K562 (cell line): ENCODE measurements around the gene STX2. TPM values are rescaled to one million over a fixed set of nuclear protein-coding genes. Genes with fewer than 3 reads are reported as not detected.
A peak's percentile ranks its signal among the peaks of the same experiment; 100 is the strongest.

Source experiments
- ATAC-seq: fragments of 200-7000 bp; cut with Tn5 transposase; 3 replicates; pipeline ENCODE4 v1.9.1; 2020; ENCODE audit warnings: moderate library complexity
- BruUV-seq: library from RNA; stranded (reverse); fragments of 400-500 nt; replicated peaks from 2 replicates; lab custom pipeline; 2021; lab: Mats Ljungman, UMichigan
- CTCF ChIA-PET: fragments of 300-600 bp; formaldehyde crosslinking; extraction: SDS; loops from one replicate; lab custom pipeline; 2021; ENCODE audit warnings: low intra/inter-chr PET ratio; lab: Yijun Ruan, JAX
- POLR2A ChIA-PET: fragments of 300-600, 350-650 bp; sonication (Branson Sonifier 250); formaldehyde crosslinking; extraction: SDS; loops from one replicate; lab custom pipeline; 2021; ENCODE audit warnings: antibody characterized with exemption, inconsistent platforms; lab: Yijun Ruan, JAX
- DNase-seq, 4 experiments: peaks; one replicate each; pipeline versions ENCODE4 v3.0.0 to v3.0.0-alpha.2; 2011 to 2018; ENCODE audit warnings: low spot score in 3 of 4, mixed read lengths in 3 of 4; ENCODE audit errors: extremely low read depth in 1 of 4
- FAIRE-seq: peaks from 2 replicates; lab custom pipeline; 2011; peaks lifted over from hg19 to GRCh38; lab: Jason Lieb, UNC
- H2AFZ ChIP-seq: 2 replicates; pipeline ENCODE4 v1.6.0; 2011; ENCODE audit warnings: low read depth, low read length, control low read depth, inconsistent platforms
- H3K27ac ChIP-seq: fragments of 200-600 bp; 3 replicates; pipeline ENCODE4 v1.8.0; 2011; ENCODE audit warnings: low read depth, mild to moderate bottlenecking, control low read depth, inconsistent platforms, low read length, moderate library complexity, mixed read lengths; ENCODE audit errors: extremely low read depth
- H3K27me3 ChIP-seq, 2 experiments: fragments of 300-600 bp in 1 of 2; 2 replicates in 1 of 2; 3 replicates in 1 of 2; pipeline versions ENCODE4 v1.6.0 to v1.8.0; 2011; ENCODE audit warnings: inconsistent platforms in 2 of 2, low read length in 2 of 2, mild to moderate bottlenecking in 1 of 2, mixed read lengths in 1 of 2, moderate library complexity in 1 of 2; ENCODE audit not compliant: control insufficient read depth in 2 of 2, insufficient read depth in 2 of 2
- H3K36me3 ChIP-seq: fragments of 300-600 bp; 3 replicates; pipeline ENCODE4 v1.8.0; 2011; ENCODE audit warnings: mild to moderate bottlenecking, low read length, inconsistent platforms; ENCODE audit not compliant: control insufficient read depth, insufficient read depth
- H3K4me1 ChIP-seq, 2 experiments: fragments of 200-600 bp in 1 of 2; replicated peaks in 1 of 2; 2 replicates in 1 of 2; 3 replicates in 1 of 2; pipeline versions ENCODE4 v1.5.1 to v1.8.0; 2011; ENCODE audit warnings: inconsistent platforms in 2 of 2, low read length in 2 of 2, mild to moderate bottlenecking in 1 of 2, mixed read lengths in 1 of 2, moderate library complexity in 1 of 2; ENCODE audit not compliant: control insufficient read depth in 2 of 2, insufficient read depth in 2 of 2
- H3K4me2 ChIP-seq: 2 replicates; pipeline ENCODE4 v1.6.1; 2011; ENCODE audit warnings: low read length, control low read depth, inconsistent platforms, mixed read lengths; ENCODE audit not compliant: insufficient read depth
- H3K4me3 ChIP-seq: fragments of 200-600 bp; sonication (generic), shearing (Covaris generic); 2 replicates; pipeline ENCODE4 v1.5.1; 2016; ENCODE audit warnings: control low read depth, inconsistent platforms
- H3K79me2 ChIP-seq: fragments of 200-600 bp; 3 replicates; pipeline ENCODE4 v1.8.0; 2011; ENCODE audit warnings: low read length, inconsistent platforms; ENCODE audit not compliant: control insufficient read depth, insufficient read depth
- H3K9ac ChIP-seq, 2 experiments: 2 replicates each; pipeline versions ENCODE4 v1.6.0 to v1.6.1; 2011; ENCODE audit warnings: low read depth in 2 of 2, low read length in 2 of 2, control low read depth in 1 of 2, inconsistent platforms in 1 of 2, mild to moderate bottlenecking in 1 of 2, mixed read lengths in 1 of 2; ENCODE audit not compliant: insufficient read depth in 1 of 2
- H3K9me1 ChIP-seq: one replicate; pipeline ENCODE4 v1.6.0; 2011; ENCODE audit warnings: inconsistent platforms, mild to moderate bottlenecking, low read length, moderate library complexity; ENCODE audit not compliant: control insufficient read depth, insufficient read depth
- H3K9me3 ChIP-seq: replicated peaks from 2 replicates; pipeline ENCODE4 v1.5.1; 2011; ENCODE audit warnings: low read depth, low read length, inconsistent platforms; ENCODE audit not compliant: control insufficient read depth, insufficient read depth
- H4K20me1 ChIP-seq: replicated peaks from 2 replicates; pipeline ENCODE4 v1.6.1; 2011; ENCODE audit warnings: low read length, inconsistent platforms, mixed read lengths; ENCODE audit not compliant: control insufficient read depth, insufficient read depth
- CBX2 ChIP-seq: fragments of 200-600 bp; sonication (generic); IDR thresholded peaks from one replicate; pipeline ENCODE4 v1.6.1; 2012; ENCODE audit warnings: mild to moderate bottlenecking, low read length, inconsistent platforms; ENCODE audit not compliant: insufficient read depth, poor library complexity, severe bottlenecking
- MEIS2 ChIP-seq: fragments of 450-650 bp; IDR thresholded peaks from 2 replicates; pipeline ENCODE4 v1.6.1; 2014; ENCODE audit warnings: mild to moderate bottlenecking; ENCODE audit not compliant: partially characterized antibody
- NCOA2 ChIP-seq, 2 experiments: fragments of 450-650 bp; IDR thresholded peaks; 2 replicates each; pipeline ENCODE4 v1.6.1; 2018; ENCODE audit warnings: mild to moderate bottlenecking in 2 of 2, moderate library complexity in 1 of 2; ENCODE audit not compliant: partially characterized antibody in 2 of 2
- SMARCA5 ChIP-seq: fragments of 450-650 bp; IDR thresholded peaks from 2 replicates; pipeline ENCODE4 v1.6.1; 2016
- ZNF121 ChIP-seq: sonication (generic); formaldehyde crosslinking; conservative IDR thresholded peaks from 2 replicates; pipeline ENCODE4 v1.8.0; 2022; ENCODE audit warnings: missing genetic modification reagents
- ZNF583 ChIP-seq: fragments of 250-450 bp; sonication (Bioruptor Pico); IDR thresholded peaks from 2 replicates; pipeline ENCODE4 v1.4.0; 2020
- WGBS: fragments of 100-300 bp; shearing (Covaris generic); methylation state at CpG from one replicate; pipeline ENCODE4 v1.1.6; 2016; ENCODE audit warnings: low coverage, mixed read lengths; ENCODE audit not compliant: insufficient coverage; ENCODE audit errors: missing lambda C conversion rate; 5-methylcytosine and 5-hydroxymethylcytosine counted together
- in situ Hi-C: fragments of 300-500 bp; cut with MboI; formaldehyde crosslinking; loops from 4 replicates; pipeline ENCODE4 v1.15.0; 2018; ENCODE audit warnings: inconsistent platforms, mixed read lengths
- intact Hi-C: fragments of 100-400 bp; cut with micrococcal nuclease; formaldehyde crosslinking; loops from 2 replicates; pipeline ENCODE4 v1.14.2; 2022
- polyA plus RNA-seq, 8 experiments: library from polyadenylated mRNA; depleted of rRNA in 4 of 8; stranded (reverse) in 5 of 8; unstranded in 3 of 8; fragments of >200 nt; fragmentation: Nextera tagmentation in 2 of 8; fragmentation: Illumina TruSeq in 1 of 8; extraction: Ambion mirVana in 2 of 8; extraction: Trizol in 1 of 8; gene quantifications; 2 replicates each; pipeline versions ENCODE4 v1.2.1 to v1.2.3, GENCODE V29; 2011 to 2014; ENCODE audit warnings: inconsistent platforms in 1 of 8, missing spikeins in 1 of 8
- total RNA-seq, 7 experiments: library from RNA; depleted of rRNA in 6 of 7; stranded (reverse); fragments of >200 nt in 6 of 7; fragmentation: Illumina TruSeq in 2 of 7; extraction: Trizol in 2 of 7; gene quantifications; 2 replicates each; pipeline versions ENCODE4 v1.2.1 to v1.2.3, GENCODE V29; 2011 to 2021; ENCODE audit warnings: low replicate concordance in 1 of 7
- TF ChIP-seq, protein P1 (sequence below): fragments of 250-450 bp; sonication (Bioruptor Pico); IDR thresholded peaks from 2 replicates; pipeline ENCODE4 v1.4.0; 2020

Gene STX2
- total and polyA plus RNA-seq, 9 of the 15 experiments (the other 6 are each of a cell fraction or from before 2014, with no cell fraction given): 22.2 to 54.6 (median 30.8) TPM

- Histone ChIP-seq H3K79me2 (peaks cover 51% of the 10 kb centered on the region), H3K9me1 (no peaks in the 10 kb centered on the region), H3K4me1 (peaks cover 35 to 37% of the 10 kb centered on the region in 2 experiments; a peak in 4 of 5 replicates), H3K27me3 (no peaks in the 10 kb centered on the region), H4K20me1 (peaks cover 8% of the 10 kb centered on the region), H3K27ac (peak overlapping the region; percentile 93), H3K4me2 (peak overlapping the region; percentile 96), H2AFZ (no peak overlapping the region), H3K4me3 (peak overlapping the region; percentile 81), H3K9ac (peak overlapping the region; percentile 97 to 99), H3K9me3 (no peaks in the 10 kb centered on the region), H3K36me3 (peaks cover 51% of the 10 kb centered on the region)
- WGBS: 0% methylated on average over 4 of the region's 4 CpGs
- BruUV-seq: TSS peak; percentile 43
- intact Hi-C loops (no loop called here), in situ Hi-C loops (no loop called here)
- FAIRE-seq (peak; percentile 11), ATAC-seq (no peak), DNase-seq (no peak)
- ChIA-PET POLR2A (interaction anchor here (0.6 to 1.0 kb wide), 4 partner anchors 11 to 1042 kb away, joined by 3 read pairs; no protein-coding TSS in a partner anchor), CTCF (interaction anchor here (0.6 kb wide), 1 partner anchor 1010 kb away, joined by 3 read pairs; no protein-coding TSS in a partner anchor)
- TF ChIP-seq NCOA2 (IDR thresholded peaks at IDR 0.05; ENCODE audit: partially characterized antibody in 2 of 2) (no peak), MEIS2 (no peak), ZNF583 (CRISPR knock-in tag) (no peak), SMARCA5 (no peak), CBX2 (no peak), ZNF121 (no peak)
- TF ChIP-seq, protein P1, sequence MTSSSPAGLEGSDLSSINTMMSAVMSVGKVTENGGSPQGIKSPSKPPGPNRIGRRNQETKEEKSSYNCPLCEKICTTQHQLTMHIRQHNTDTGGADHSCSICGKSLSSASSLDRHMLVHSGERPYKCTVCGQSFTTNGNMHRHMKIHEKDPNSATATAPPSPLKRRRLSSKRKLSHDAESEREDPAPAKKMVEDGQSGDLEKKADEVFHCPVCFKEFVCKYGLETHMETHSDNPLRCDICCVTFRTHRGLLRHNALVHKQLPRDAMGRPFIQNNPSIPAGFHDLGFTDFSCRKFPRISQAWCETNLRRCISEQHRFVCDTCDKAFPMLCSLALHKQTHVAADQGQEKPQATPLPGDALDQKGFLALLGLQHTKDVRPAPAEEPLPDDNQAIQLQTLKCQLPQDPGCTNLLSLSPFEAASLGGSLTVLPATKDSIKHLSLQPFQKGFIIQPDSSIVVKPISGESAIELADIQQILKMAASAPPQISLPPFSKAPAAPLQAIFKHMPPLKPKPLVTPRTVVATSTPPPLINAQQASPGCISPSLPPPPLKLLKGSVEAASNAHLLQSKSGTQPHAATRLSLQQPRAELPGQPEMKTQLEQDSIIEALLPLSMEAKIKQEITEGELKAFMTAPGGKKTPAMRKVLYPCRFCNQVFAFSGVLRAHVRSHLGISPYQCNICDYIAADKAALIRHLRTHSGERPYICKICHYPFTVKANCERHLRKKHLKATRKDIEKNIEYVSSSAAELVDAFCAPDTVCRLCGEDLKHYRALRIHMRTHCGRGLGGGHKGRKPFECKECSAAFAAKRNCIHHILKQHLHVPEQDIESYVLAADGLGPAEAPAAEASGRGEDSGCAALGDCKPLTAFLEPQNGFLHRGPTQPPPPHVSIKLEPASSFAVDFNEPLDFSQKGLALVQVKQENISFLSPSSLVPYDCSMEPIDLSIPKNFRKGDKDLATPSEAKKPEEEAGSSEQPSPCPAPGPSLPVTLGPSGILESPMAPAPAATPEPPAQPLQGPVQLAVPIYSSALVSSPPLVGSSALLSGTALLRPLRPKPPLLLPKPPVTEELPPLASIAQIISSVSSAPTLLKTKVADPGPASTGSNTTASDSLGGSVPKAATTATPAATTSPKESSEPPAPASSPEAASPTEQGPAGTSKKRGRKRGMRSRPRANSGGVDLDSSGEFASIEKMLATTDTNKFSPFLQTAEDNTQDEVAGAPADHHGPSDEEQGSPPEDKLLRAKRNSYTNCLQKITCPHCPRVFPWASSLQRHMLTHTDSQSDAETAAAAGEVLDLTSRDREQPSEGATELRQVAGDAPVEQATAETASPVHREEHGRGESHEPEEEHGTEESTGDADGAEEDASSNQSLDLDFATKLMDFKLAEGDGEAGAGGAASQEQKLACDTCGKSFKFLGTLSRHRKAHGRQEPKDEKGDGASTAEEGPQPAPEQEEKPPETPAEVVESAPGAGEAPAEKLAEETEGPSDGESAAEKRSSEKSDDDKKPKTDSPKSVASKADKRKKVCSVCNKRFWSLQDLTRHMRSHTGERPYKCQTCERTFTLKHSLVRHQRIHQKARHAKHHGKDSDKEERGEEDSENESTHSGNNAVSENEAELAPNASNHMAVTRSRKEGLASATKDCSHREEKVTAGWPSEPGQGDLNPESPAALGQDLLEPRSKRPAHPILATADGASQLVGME (CRISPR knock-in tag): no peak
These were observed 34.2 kb upstream of the STX2 start for GRCh38 chr12:130873106-130873795.
